HG03025 (cell line): ENCODE data around the gene RND2.

ENCODE experiments used
- ATAC-seq: cut with Tn5 transposase; IDR thresholded peaks from one replicate; pipeline ENCODE4 v1.9.1; 2021; ENCODE audit warnings: mild to moderate bottlenecking, moderate library complexity; ENCODE audit not compliant: unreplicated experiment, low FRiP score

The RND2 gene

DNA sequence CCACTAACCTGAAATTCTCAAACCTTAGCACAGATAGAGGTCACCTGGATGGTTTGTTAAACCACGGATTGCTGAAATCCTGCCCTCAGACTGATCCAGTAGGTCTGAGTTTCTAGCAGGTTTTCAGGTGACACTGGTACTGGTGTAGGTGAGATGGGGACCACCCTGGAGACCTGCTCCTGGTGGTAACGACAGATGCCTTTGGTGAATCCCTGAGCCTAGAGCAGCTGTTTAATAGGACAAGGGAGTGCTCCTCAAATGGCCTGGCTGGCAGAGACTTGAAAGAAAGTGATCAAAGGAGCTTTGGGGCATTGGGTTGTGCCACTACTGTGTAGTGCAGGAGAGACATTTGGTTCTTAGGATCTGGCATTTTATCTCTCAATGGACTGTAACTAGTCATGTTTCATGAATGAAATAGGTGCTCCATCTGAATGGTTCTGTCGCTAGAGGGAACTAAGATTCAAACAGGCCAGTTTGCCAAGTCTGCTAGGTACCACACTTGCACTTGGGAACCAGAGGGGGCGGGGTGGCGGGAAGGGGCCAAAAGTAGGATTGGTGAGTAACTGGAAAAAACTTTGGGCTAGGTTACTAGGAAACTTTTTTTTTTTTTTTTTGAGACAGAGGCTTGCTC is 21.4 kb upstream of the RND2 start:
- ATAC-seq: no peak

DNA sequence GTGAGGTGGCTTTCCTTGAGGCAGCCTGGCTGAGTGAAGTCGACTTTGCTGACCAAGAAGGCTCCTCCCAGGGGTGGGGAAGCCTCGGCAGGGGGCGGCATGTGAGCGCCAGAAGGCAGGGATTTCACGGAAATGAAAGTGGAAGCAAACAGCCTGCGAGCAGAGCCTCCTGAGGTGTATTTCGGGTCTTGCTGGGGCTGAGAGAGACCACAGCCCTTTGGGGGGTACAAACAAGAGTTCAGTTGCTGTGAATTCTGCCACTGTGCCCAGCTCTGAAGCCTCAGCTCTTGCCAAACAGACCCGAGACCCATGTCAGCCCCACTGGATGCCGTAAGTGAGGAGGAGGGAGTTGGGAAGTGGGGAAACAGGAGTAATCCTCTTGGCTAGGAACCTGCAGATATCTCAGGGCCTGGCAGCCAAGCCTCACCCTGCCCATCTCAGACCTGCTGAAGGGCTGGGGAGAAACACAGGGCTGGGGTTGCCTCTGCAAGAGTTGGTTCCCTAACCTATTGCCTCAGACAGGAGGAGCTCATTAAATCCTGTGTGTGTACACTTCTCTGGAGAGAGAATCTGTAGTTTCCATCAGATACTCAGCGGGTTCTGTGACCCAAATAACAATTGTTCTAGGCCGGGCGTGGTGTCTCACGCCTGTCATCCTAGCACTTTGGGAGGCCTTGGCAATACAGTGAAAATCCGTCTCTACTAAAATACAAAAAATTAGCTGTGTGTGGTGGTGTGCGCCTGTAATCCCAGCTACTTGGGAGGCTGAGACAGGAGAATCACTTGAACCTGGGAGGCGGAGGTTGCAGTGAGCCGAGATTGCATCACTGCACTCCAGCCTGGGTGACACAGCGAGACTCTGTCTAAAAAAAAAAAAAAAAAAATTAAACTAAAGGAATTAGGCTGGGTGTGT is 18.1 kb upstream of the RND2 start, which contains the start of gene IFI35:
Gene IFI35, plus strand, starts transcription at position 146 of the 913 bp plus-strand sequence. Its CDS starts 164 bp downstream, at position 310.
- ATAC-seq: no peak

DNA sequence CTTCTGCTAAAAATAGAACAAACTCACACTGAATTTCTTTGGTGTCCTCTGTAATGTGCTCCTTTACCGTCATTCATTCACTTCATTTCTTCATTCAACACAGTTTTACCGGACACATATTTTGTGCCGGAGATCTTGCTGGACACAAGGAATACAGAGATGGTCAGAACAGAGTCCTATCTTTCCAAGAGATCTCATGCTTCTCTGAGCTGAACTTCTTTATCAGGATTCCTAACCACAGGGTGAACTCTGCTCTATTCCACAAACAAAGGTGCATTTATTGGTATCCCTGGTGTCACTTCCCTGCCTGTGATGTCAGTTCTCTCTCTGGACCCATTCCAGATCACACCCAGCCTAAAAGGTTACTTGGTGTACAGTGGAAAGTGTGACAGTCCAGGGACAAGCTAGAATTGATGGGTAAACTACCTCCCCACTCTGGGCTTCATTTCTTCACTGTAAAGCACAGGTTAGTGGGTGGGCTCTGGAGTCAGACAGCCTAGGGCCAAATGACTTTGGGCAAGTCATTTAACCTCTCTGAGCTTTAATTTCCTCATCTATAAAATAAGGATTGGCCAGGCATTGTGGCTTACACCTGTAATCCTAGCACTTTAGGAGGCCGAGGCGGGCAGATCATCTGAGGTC is 14.2 kb upstream of the RND2 start:
- no peak for ATAC-seq

DNA sequence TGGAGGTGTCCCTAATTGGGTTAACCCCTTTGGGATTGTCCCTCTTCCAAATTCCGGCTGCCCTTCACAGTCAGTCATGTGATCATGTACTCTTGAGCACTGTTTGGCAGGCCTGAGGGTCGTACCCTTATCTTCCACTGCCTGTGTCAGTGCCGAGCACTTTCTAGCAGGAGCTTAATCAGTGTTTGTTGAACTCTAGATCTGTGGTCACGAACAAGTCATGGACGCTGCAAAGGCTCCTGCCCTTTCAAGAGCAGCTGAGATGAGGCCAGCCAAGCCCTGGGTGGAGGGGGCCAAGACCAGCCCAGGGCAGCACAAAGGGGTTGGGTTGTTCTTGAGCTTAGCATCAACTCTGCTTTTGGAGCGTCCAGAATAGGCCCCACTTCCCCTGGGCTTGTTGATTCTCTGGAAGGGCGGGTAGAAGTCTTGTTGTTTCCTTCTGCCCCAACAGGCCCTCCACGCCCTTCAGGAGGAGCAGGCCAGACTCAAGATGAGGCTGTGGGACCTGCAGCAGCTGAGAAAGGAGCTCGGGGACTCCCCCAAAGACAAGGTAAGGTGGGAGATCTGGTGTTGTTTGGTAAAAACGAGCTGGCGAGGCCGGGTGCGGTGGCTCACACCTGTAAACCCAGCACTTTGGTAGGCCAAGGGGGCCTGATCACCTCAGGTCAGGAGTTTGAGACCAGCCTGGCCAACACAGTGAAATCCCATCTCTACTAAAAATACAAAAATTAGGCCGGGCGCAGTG is 13.1 kb upstream of the RND2 start:
- no peak for ATAC-seq

DNA sequence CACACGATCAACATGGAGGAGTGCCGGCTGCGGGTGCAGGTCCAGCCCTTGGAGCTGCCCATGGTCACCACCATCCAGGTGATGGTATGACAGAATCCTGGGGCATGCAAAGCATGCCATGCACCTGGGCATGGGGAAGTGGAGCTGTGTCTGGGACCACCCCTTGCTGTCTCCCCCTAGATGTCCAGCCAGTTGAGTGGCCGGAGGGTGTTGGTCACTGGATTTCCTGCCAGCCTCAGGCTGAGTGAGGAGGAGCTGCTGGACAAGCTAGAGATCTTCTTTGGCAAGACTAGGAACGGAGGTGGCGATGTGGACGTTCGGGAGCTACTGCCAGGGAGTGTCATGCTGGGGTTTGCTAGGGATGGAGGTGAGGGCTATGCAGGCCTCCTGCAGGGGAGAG is 11.7 kb upstream of the RND2 start:
- ATAC-seq: no peak

DNA sequence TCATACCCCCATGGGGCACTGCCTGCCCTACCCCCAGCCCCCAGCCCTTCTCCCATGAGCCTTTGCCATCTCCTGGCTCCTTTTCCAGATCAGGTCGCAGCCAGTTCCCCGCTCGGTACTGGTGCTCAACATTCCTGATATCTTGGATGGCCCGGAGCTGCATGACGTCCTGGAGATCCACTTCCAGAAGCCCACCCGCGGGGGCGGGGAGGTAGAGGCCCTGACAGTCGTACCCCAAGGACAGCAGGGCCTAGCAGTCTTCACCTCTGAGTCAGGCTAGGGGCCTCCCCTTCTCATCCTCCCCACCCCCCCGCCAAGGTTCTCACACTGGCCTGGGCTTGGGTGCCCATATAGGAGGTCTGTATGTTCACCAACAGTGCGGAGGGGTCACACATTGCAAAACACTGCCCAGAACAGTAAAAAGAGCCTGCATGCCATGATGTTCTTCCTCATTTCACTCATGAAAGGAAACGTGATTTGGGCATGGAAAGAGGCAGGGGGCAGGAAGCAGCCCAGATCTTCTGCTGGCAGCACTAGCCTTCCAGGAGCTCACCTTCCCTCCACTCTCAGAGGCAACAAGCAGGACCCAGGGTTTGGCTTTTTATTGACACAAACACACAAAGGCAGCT is 10.9 kb upstream of the RND2 start:
- ATAC-seq: no peak

DNA sequence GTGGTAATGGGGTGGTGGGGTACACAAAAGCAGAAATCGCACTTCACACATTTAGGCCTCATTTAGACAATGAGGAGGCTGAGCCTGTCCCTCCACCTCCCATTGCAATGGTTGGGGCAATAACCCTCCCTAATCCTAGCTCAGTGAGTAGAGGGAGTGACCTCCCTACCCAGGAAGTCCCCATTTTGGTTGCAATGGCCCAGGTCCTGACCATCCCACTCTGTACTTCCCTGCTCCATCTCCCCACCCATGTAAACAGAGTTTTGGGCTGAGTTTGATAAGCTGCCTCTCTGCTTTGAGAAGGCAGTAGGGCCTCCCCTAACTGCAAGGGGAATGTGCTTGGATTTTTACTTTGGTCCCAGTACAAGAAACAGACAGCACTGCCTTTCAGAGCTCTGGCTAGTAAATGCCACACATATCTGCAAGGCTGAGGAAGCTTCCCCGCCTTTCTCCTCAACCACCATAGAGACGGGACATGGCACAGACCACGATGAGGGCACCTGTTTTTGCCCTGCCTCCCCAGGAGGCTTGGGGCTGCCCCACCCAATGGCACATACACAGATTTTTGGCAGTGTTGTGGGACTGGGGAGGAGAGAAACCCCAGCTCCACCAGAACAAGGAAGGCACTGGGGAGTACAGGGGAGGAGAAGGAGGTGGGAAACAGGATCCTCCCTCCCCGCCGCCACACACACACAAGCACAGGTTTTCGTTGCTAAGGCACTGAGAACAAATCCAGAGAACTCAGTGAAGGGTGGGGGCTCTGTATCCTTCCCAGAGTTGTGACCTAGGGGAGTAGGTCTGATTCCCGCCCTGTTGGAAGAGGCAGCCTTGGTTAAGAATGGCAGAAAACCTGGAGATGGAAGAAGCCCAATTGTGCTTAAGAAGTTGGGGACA is 10.1 kb upstream of the RND2 start:
- ATAC-seq: no peak

DNA sequence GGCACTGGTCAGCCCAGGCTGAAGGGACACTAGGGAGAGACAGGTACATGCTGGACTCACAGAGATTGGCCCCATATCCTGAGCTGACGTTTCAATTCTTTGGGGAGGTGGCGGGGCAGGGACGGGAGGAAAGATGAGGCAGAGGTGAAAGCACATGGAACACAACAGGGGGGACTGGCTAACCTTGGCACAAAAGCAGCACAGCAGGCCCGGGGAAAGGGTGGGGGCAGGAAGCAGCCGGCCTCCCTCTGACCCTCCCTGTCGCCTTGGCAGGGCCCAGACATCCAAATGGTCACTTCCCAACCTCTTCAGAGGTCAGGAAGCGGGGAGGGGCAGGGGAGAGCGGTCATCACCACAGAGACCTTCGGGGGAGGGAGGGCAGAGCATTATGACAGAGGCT is 9.5 kb upstream of the RND2 start:
- no peak for ATAC-seq

DNA sequence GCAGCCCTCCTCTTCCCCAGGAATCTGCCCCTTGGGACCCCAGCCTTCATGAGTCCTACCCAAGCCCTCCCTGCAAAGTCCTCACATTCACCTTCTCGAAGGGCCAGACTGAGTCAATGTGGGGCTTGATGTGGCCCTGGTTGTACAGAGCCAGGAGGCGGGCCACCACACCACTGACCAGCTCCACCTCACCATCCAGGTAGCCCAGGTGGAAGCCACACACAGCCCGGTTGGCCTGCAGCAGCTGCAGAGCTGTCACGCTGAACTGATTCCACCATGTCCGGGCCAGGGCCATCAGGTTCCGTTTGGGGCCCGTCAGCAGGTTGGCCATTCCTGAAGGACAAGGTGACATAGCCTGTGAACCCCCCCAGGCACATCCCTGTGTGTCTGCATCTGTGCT is 8.8 kb upstream of the RND2 start:
- no peak for ATAC-seq

DNA sequence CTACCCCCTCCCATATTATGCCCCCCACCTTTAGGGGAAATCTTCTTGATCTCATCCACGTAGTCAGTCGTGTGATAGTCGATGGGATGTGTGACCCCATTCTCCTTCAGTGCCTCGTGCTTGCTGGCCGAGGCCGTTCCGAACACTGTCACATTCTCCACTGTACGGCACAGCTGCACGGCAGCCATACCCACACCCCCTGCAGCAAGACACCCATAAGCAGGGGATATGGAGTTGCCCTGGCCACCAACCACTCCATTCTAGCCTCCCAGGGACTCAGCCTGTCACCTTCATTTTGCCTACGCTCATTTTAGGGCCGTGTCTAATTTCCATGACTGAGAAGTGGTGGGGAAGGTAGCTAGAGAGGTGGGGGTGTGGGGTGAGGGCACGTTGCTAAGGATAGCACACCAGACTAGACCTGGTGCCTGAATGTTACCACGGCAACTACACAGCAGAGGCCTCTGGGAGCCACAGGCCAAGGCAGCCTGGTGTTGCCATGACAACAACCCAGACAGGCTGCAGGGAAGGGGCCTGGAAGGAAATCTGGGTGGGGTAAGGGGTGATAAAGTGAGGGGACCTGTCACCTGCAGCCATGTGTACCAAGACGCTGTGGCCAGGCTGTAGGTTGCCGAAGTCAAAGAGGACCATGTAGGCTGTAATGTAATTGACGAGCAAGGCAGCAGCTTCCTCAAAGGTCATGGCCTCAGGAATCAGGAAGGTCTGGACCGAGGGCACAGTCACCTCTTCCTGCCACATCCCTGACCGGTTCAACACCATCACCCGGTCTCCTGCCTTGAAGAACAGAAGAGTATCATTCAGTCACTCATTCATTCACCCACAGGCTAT is 6.8 kb upstream of the RND2 start:
- no peak for ATAC-seq

DNA sequence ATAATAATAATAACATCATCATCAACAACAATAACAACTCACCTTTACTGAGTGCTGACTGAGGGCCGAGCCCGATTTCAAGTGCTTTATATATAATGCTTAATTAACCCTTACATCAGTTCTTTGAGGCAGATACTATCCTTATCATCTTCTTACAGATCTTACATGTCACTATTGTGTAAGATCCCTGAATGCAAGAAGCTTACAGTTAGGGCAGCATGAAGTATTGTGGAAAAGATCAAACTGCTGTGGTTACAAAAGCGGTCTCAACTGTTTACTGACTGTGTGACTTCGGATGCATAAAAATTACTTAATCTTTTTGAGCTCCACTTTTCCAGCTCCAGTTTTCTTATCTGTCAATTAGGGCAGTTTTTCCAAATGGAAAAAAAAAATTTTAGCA is 6.1 kb upstream of the RND2 start:
- no peak for ATAC-seq

DNA sequence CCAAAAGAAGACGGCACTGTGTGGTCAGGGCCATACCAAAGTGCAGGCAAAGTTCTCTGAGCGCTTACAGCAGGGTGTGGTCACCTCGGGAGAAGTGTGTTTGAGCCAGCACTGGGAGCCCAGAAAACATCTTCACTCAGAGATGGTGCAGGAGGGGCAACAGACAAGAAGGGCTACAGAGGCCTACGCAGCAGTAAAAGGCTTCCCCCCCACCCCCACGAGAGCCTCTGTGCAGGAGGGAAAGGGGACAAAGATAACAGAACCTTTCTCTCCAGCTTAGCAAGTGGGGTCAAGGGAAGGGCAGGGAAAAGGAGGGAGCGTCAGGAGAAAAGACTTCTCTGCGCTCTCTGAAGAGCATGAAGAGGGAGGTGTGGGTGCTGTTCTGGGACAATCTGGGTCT is 5.6 kb upstream of the RND2 start:
- no peak for ATAC-seq

DNA sequence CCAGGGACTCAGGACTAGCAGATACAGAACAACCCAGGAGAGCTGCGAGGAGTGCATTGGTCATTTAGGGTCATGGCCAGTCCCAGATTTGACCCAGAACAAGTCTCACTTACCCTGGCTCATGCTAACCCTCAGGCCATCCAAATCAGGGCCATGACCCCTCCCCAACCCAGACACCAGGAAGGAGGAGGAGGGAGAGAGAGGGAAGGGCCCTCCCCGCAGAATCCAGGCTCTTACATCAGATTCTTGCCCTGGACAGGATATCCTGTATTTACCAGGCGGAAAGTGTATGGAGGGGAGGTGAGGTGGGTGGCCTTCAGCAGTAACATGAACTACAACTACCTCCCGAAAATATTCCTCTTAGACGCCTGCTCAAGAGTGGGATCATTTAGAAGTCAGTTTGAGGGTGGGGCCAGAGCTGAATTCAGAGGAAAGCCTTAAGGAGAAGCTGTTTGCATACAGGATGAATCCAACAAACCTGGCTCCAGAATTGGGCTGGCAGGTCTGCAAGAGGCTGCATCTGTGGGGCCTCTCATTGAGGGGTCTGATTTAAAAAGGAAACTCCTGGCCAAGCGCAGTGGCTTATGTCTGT is 4.9 kb upstream of the RND2 start:
- no peak for ATAC-seq

DNA sequence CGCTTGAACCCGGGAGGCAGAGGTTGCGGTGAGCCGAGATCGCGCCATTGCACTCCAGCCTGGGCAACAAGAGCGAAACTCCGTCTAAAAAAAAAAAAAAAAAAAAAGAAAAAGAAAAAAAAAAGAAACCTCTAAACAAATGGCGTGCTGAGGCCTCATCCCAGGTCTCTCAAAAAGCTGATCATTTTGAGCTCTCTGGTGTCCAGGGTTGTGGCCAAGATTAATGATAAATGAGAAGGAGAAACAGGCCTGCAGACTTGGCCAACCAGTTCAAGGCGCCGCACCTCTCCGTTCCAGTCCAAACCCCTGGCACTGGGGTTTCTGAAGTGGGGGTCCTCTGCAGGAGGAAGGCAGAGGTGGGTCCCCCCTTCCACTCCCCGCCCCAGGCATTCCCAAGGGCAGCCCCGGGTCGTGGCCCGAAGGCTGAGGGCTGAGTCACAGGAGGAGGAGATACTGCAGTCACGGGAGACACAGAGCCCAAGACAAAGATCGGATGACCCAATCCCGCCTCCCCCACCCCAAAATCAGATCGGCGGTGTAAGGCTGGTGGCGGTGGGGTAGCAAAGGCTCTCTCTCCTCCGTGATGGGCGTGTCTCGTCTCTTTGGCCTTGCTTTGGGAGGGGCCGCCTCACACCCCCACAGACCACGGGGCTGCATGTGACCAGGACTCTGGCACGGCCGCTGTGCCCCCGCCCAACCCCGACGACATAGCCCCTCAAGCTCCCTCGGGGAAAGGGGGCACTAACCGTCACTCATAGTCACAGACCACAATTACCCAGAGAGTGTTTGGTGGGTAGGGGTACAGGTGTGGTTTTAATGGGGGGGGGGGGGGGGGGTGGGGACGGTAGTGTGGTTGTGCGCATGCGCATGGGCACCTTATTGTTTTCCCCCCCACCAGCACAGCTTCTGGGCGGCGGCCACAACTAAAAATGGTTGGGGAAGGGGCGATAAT is 4.0 kb upstream of the RND2 start:
- ATAC-seq: no peak

DNA sequence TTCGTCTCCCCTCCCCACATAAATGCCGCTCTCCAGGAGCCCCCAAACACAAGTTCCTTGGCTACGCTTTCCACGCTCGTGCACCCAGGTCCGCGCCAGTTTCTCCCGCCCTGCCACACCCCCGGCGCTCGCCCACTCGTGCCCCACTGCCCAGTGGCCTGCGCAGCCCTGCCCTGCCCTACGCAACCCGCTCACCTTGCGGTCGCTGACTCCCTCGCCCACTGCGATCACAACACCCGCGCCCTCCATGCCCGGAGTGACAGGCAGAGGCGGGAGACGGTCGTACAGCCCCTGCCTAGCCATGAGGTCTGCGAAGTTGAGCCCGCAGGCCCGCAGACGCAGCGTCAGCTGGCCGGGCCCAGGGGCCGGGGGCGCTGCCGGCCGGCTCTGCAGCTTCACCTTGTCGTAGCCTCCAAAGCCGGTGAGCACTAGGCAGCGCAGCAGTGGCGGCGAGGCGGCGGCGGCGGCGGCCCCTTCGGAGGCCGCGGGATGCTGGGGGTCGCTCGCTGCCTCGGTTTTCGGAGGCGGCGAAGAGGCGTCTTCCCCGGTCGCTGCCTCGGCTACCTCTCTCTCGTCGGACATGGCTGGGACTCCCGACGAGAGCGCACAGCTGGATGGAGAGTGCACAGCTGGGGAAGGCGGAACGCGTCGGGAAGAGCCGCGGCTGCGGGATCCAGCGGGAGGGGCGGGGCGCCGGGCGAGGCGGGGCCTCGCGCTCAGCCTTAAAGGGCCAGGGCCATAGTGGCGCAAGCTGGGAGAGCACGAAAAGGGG is 3.1 kb upstream of the RND2 start, which contains the start of gene VAT1:
Gene VAT1, minus strand, starts transcription at position 645 of the 772 bp plus-strand sequence. Its CDS starts 63 bp downstream, at position 582.
- ATAC-seq: no peak

DNA sequence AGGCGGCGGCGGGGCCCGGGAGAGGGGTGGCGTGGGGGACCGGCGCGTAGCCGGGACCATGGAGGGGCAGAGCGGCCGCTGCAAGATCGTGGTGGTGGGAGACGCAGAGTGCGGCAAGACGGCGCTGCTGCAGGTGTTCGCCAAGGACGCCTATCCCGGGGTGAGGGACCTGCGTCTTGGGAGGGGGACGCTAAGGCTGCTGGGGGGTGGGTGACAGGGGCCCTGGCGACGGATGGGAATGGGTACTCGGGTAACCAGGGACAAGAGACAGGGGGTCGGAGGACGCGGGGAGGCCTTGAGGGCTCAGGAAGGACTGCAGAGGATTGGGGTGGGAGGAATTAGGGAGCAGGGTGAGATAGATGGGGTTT is 243 bp downstream of the RND2 start:
- ATAC-seq: no peak
